Measurements from ENCODE around the gene VCAN.

DNA sequence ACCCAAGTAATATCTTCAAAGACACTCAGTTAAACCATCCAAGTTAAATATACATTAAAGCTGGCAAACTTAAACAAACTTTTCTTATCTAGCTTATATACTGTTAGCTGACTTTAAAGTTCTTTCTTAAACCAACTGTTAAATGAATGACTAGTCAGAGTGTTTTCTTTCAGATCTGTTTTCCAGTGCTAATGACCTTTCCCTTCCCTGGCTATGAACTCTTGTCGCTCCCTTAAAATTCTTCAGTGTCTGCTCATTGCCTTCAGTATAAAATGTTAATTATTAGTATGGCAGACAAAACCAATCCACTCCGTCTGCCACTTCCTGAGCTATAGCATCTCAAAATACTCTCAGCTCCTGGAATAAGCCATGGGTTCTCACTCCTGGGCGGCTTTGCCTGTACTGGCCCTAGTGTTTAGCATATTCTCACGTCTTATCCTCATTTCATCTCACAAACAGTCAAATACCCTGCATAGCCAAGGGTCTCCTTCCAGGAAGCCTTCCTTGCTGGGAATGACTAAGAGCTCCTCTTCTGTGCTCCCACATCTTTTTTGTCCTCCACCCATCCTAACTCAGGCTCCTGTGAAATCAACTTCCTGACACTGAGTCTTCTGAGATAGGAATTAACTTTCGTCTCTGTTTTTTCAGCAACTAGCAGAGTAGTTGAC, 87.7 kb downstream of the VCAN start:
- TF ChIP-seq POLR2AphosphoS5 (IDR thresholded peaks at IDR 0.05) = no peak
- TF ChIP-seq, protein P1, sequence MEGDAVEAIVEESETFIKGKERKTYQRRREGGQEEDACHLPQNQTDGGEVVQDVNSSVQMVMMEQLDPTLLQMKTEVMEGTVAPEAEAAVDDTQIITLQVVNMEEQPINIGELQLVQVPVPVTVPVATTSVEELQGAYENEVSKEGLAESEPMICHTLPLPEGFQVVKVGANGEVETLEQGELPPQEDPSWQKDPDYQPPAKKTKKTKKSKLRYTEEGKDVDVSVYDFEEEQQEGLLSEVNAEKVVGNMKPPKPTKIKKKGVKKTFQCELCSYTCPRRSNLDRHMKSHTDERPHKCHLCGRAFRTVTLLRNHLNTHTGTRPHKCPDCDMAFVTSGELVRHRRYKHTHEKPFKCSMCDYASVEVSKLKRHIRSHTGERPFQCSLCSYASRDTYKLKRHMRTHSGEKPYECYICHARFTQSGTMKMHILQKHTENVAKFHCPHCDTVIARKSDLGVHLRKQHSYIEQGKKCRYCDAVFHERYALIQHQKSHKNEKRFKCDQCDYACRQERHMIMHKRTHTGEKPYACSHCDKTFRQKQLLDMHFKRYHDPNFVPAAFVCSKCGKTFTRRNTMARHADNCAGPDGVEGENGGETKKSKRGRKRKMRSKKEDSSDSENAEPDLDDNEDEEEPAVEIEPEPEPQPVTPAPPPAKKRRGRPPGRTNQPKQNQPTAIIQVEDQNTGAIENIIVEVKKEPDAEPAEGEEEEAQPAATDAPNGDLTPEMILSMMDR (IDR thresholded peaks at IDR 0.05; ENCODE audit: poor library complexity, severe bottlenecking) = no peak
- no peak for TF ChIP-seq EZH2 (IDR thresholded peaks at IDR 0.05; ENCODE audit: borderline replicate concordance, insufficient read depth, low read length, poor library complexity, severe bottlenecking)
- no peak for TF ChIP-seq RAD21 (conservative IDR thresholded peaks at IDR 0.05)
- no peak for TF ChIP-seq EP300 (conservative IDR thresholded peaks at IDR 0.05; ENCODE audit: poor library complexity, severe bottlenecking)
- TF ChIP-seq, protein P2, sequence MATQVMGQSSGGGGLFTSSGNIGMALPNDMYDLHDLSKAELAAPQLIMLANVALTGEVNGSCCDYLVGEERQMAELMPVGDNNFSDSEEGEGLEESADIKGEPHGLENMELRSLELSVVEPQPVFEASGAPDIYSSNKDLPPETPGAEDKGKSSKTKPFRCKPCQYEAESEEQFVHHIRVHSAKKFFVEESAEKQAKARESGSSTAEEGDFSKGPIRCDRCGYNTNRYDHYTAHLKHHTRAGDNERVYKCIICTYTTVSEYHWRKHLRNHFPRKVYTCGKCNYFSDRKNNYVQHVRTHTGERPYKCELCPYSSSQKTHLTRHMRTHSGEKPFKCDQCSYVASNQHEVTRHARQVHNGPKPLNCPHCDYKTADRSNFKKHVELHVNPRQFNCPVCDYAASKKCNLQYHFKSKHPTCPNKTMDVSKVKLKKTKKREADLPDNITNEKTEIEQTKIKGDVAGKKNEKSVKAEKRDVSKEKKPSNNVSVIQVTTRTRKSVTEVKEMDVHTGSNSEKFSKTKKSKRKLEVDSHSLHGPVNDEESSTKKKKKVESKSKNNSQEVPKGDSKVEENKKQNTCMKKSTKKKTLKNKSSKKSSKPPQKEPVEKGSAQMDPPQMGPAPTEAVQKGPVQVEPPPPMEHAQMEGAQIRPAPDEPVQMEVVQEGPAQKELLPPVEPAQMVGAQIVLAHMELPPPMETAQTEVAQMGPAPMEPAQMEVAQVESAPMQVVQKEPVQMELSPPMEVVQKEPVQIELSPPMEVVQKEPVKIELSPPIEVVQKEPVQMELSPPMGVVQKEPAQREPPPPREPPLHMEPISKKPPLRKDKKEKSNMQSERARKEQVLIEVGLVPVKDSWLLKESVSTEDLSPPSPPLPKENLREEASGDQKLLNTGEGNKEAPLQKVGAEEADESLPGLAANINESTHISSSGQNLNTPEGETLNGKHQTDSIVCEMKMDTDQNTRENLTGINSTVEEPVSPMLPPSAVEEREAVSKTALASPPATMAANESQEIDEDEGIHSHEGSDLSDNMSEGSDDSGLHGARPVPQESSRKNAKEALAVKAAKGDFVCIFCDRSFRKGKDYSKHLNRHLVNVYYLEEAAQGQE (IDR thresholded peaks at IDR 0.05; ENCODE audit: borderline replicate concordance) = no peak
- TF ChIP-seq SMC3 (conservative IDR thresholded peaks at IDR 0.05; ENCODE audit: poor library complexity) = no peak
- TF ChIP-seq MXI1 (conservative IDR thresholded peaks at IDR 0.05; ENCODE audit: poor library complexity, severe bottlenecking) = no peak
- no peak for TF ChIP-seq TAF1 (IDR thresholded peaks at IDR 0.05; ENCODE audit: low read depth)

Data from neural cell (in vitro differentiated cells).